SK-N-SH (cell line): ENCODE data around the gene GPR37L1. TPM values are rescaled to one million over a fixed set of nuclear protein-coding genes. Genes with fewer than 3 reads are reported as not detected.

Source experiments
- CTCF ChIA-PET: fragments of 300-600, 350-600 bp; formaldehyde crosslinking; extraction: SDS; loops from one replicate; lab custom pipeline; 2021; lab: Yijun Ruan, JAX
- POLR2A ChIA-PET: fragments of 350-600 bp; sonication (Branson Sonifier 250); formaldehyde crosslinking; extraction: SDS; loops from one replicate; lab custom pipeline; 2020; ENCODE audit warnings: antibody characterized with exemption, inconsistent platforms; lab: Yijun Ruan, JAX
- DNase-seq: peaks from one replicate; pipeline ENCODE4 v3.0.0; 2012
- H2AFZ ChIP-seq: fragments of 200-600 bp; sonication (generic); 2 replicates; pipeline ENCODE4 v1.8.1; 2016; ENCODE audit warnings: antibody characterized with exemption, mild to moderate bottlenecking, low read depth
- H3F3A ChIP-seq: fragments of 200-600 bp; sonication (generic); replicated peaks from 2 replicates; pipeline ENCODE3; 2016; ENCODE audit warnings: antibody characterized with exemption, mild to moderate bottlenecking; ENCODE audit not compliant: insufficient read depth
- H3K27ac ChIP-seq, 2 experiments: fragments of 200-500 bp in 1 of 2; fragments of 200-600 bp in 1 of 2; sonication (Bioruptor generic) in 1 of 2; sonication (generic), shearing (Covaris generic) in 1 of 2; 2 replicates each; pipeline versions ENCODE4 v1.5.1 to v1.6.1; 2014 to 2016; ENCODE audit warnings: low read depth in 2 of 2, inconsistent platforms in 1 of 2, low read length in 1 of 2, mild to moderate bottlenecking in 1 of 2, mixed read lengths in 1 of 2
- H3K27me3 ChIP-seq: fragments of 200-600 bp; sonication (generic), shearing (Covaris generic); 2 replicates; pipeline ENCODE4 v1.6.1; 2016; ENCODE audit warnings: mixed run types; ENCODE audit not compliant: insufficient read depth
- H3K36me3 ChIP-seq, 2 experiments: fragments of 200-500 bp in 1 of 2; fragments of 200-600 bp in 1 of 2; sonication (Bioruptor generic) in 1 of 2; sonication (generic) in 1 of 2; replicated peaks in 1 of 2; 2 replicates each; pipeline versions ENCODE3 to v1.5.1; 2014 to 2016; ENCODE audit warnings: low read length in 1 of 2, mild to moderate bottlenecking in 1 of 2; ENCODE audit not compliant: insufficient read depth in 2 of 2, control insufficient read depth in 1 of 2
- H3K4me1 ChIP-seq, 2 experiments: fragments of 200-500 bp in 1 of 2; fragments of 200-600 bp in 1 of 2; sonication (Bioruptor generic) in 1 of 2; sonication (generic), shearing (Covaris generic) in 1 of 2; 2 replicates each; pipeline versions ENCODE4 v1.5.1 to v1.6.1; 2014 to 2016; ENCODE audit warnings: low read depth in 1 of 2, low read length in 1 of 2, mixed run types in 1 of 2; ENCODE audit not compliant: insufficient read depth in 2 of 2, control insufficient read depth in 1 of 2
- H3K4me2 ChIP-seq: fragments of 200-600 bp; sonication (generic), shearing (Covaris generic); 2 replicates; pipeline ENCODE4 v1.6.1; 2017; ENCODE audit warnings: mixed run types
- H3K4me3 ChIP-seq, 2 experiments: fragments of 200-500 bp in 1 of 2; fragments of 200-600 bp in 1 of 2; sonication (Bioruptor generic) in 1 of 2; sonication (generic), shearing (Covaris generic) in 1 of 2; 2 replicates each; pipeline versions ENCODE4 v1.5.1 to v1.8.1; 2014 to 2016; ENCODE audit warnings: low read depth in 2 of 2, inconsistent platforms in 1 of 2, low read length in 1 of 2, mild to moderate bottlenecking in 1 of 2, mixed read lengths in 1 of 2, moderate library complexity in 1 of 2
- H3K79me2 ChIP-seq: fragments of 200-600 bp; sonication (generic); 2 replicates; pipeline ENCODE4 v1.8.1; 2017; ENCODE audit warnings: mild to moderate bottlenecking; ENCODE audit not compliant: insufficient read depth
- H3K9ac ChIP-seq: fragments of 200-600 bp; sonication (generic); 2 replicates; pipeline ENCODE4 v1.6.1; 2017; ENCODE audit warnings: mixed run types
- H3K9me2 ChIP-seq: fragments of 200-600 bp; sonication (generic); 2 replicates; pipeline ENCODE4 v1.6.1; 2017; ENCODE audit warnings: mixed run types
- H3K9me3 ChIP-seq: fragments of 200-600 bp; sonication (generic); 2 replicates; pipeline ENCODE4 v1.6.1; 2017; ENCODE audit warnings: mixed run types, mild to moderate bottlenecking, moderate library complexity
- H4K20me1 ChIP-seq: fragments of 200-600 bp; sonication (generic); 2 replicates; pipeline ENCODE4 v1.6.1; 2017; ENCODE audit warnings: mild to moderate bottlenecking, mixed run types; ENCODE audit not compliant: insufficient read depth
- ELF1 ChIP-seq: IDR thresholded peaks from 2 replicates; pipeline ENCODE4 v1.4.0; 2012
- EZH2phosphoT487 ChIP-seq: fragments of 200-600 bp; sonication (generic); IDR thresholded peaks from 2 replicates; pipeline ENCODE4 v1.6.1; 2017; ENCODE audit warnings: low read depth, mixed run types, mild to moderate bottlenecking, antibody characterized with exemption, moderate library complexity, borderline replicate concordance
- FOXM1 ChIP-seq: IDR thresholded peaks from 2 replicates; pipeline ENCODE4 v1.4.0; 2012; ENCODE audit warnings: low read depth, mild to moderate bottlenecking
- MEF2A ChIP-seq: IDR thresholded peaks from 2 replicates; pipeline ENCODE4 v1.4.0; 2012; ENCODE audit warnings: low read depth, borderline replicate concordance
- MXI1 ChIP-seq: IDR thresholded peaks from 2 replicates; pipeline ENCODE4 v1.6.1; 2012; ENCODE audit warnings: mild to moderate bottlenecking, low read depth, low read length, improper control_type of control experiment
- RFX5 ChIP-seq: IDR thresholded peaks from 2 replicates; pipeline ENCODE4 v1.6.1; 2012; ENCODE audit warnings: mild to moderate bottlenecking, improper control_type of control experiment, low read length
- SIN3A ChIP-seq: IDR thresholded peaks from 2 replicates; pipeline ENCODE4 v1.6.1; 2012; ENCODE audit warnings: low read depth, mild to moderate bottlenecking, low read length, moderate library complexity, borderline replicate concordance
- SMC3 ChIP-seq: IDR thresholded peaks from 2 replicates; pipeline ENCODE4 v1.6.1; 2012; ENCODE audit warnings: low read depth, low read length, improper control_type of control experiment
- TAF1 ChIP-seq: IDR thresholded peaks from 2 replicates; pipeline ENCODE4 v1.6.1; 2012; ENCODE audit warnings: low read depth, mild to moderate bottlenecking, low read length, moderate library complexity, borderline replicate concordance
- TCF12 ChIP-seq: IDR thresholded peaks from 2 replicates; pipeline ENCODE4 v1.4.0; 2012
- TEAD4 ChIP-seq: IDR thresholded peaks from 2 replicates; pipeline ENCODE4 v1.4.0; 2012; ENCODE audit warnings: mild to moderate bottlenecking, borderline replicate concordance; ENCODE audit not compliant: insufficient read depth
- WGBS: methylation state at CpG from one replicate; pipeline ENCODE4 v1.1.6; 2017; ENCODE audit warnings: low lambda C conversion rate; 5-methylcytosine and 5-hydroxymethylcytosine counted together
- polyA plus RNA-seq, 3 experiments: library from polyadenylated mRNA; depleted of rRNA; stranded (reverse); fragments of >200 nt; gene quantifications; 2 replicates each; pipeline ENCODE4 v1.2.3, GENCODE V29; 2012
- TF ChIP-seq, protein P1 (sequence below): fragments of 150-350 bp; IDR thresholded peaks from 2 replicates; pipeline ENCODE4 v1.6.1; 2016; ENCODE audit warnings: mild to moderate bottlenecking, low read depth, low read length
- TF ChIP-seq, protein P2 (sequence below): IDR thresholded peaks from 2 replicates; pipeline ENCODE4 v1.4.0; 2012; ENCODE audit warnings: low read depth, borderline replicate concordance

GPR37L1 gene
- polyA plus RNA-seq, 1 of the 3 experiments (the other 2 are of a cell fraction), result not detected

DNA sequence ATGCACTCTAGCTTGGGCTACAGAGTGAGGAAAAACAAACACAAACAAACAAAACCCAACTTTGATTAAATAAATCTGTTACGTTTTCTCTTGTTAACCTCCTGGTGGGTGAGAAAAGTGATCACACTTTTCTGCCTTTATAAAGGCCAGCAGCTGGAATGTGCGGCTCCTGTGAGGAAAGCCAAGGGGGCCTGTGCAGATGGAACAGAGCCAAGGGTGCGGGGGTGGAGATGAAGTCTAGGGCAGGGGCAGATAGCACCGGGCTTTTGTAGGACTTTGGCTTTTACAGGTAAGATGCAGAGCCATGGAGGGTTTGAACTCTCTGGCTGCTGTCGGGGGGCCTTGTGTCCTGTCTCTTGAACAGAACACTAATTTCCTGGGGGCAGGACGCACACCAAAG, 40.7 kb upstream of the GPR37L1 start (continued):
- TF ChIP-seq, protein P1, sequence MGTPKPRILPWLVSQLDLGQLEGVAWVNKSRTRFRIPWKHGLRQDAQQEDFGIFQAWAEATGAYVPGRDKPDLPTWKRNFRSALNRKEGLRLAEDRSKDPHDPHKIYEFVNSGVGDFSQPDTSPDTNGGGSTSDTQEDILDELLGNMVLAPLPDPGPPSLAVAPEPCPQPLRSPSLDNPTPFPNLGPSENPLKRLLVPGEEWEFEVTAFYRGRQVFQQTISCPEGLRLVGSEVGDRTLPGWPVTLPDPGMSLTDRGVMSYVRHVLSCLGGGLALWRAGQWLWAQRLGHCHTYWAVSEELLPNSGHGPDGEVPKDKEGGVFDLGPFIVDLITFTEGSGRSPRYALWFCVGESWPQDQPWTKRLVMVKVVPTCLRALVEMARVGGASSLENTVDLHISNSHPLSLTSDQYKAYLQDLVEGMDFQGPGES, result no peak
- TF ChIP-seq RFX5 (no peak), ELF1 (no peak), MEF2A (no peak), MXI1 (no peak), SMC3 (no peak), TEAD4 (no peak), TCF12 (no peak), SIN3A (no peak)
- TF ChIP-seq, protein P2, sequence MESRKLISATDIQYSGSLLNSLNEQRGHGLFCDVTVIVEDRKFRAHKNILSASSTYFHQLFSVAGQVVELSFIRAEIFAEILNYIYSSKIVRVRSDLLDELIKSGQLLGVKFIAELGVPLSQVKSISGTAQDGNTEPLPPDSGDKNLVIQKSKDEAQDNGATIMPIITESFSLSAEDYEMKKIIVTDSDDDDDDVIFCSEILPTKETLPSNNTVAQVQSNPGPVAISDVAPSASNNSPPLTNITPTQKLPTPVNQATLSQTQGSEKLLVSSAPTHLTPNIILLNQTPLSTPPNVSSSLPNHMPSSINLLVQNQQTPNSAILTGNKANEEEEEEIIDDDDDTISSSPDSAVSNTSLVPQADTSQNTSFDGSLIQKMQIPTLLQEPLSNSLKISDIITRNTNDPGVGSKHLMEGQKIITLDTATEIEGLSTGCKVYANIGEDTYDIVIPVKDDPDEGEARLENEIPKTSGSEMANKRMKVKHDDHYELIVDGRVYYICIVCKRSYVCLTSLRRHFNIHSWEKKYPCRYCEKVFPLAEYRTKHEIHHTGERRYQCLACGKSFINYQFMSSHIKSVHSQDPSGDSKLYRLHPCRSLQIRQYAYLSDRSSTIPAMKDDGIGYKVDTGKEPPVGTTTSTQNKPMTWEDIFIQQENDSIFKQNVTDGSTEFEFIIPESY, result no peak
- TF ChIP-seq, all 33 proteins: peak for 0

GRCh38 chr1:202084791-202085681, 37.7 kb upstream of the GPR37L1 start:
- H3K4me3 ChIP-seq, result no peak overlapping the region
- H4K20me1 ChIP-seq, result no peaks in the 10 kb centered on the region
- ChIA-PET CTCF (interaction anchor here (1.4 to 1.5 kb wide), 2 partner anchors 10 to 34 kb away, joined by 5 read pairs; no protein-coding TSS in a partner anchor), POLR2A (no interaction called here)
- no peak overlapping the region for H3K9ac ChIP-seq
- WGBS, result 64% methylated on average over 15 of the region's 16 CpGs
- H3K4me1 ChIP-seq, result peaks cover 0 to 5% of the 10 kb centered on the region in 2 experiments; a peak in 1 of 4 replicates
- TF ChIP-seq TCF12 (no peak), FOXM1 (no peak), ELF1 (no peak), TAF1 (no peak), SIN3A (no peak), EZH2phosphoT487 (no peak), RFX5 (no peak)
- TF ChIP-seq, protein P2, result no peak
- H3K79me2 ChIP-seq, result no peaks in the 10 kb centered on the region
- no peak overlapping the region for H3K27ac ChIP-seq
- no peak overlapping the region for H2AFZ ChIP-seq
- H3F3A ChIP-seq, result no peaks in the 10 kb centered on the region
- H3K36me3 ChIP-seq, result no peaks in the 10 kb centered on the region
- no peaks in the 10 kb centered on the region for H3K9me3 ChIP-seq
- no peaks in the 10 kb centered on the region; the same call in 1 of the 2 replicates for H3K27me3 ChIP-seq
- H3K9me2 ChIP-seq, result no peaks in the 10 kb centered on the region
- no peak for DNase-seq
- no peak overlapping the region for H3K4me2 ChIP-seq
